ENCODE measurements around the gene PARPBP. TPM values are rescaled to one million over a fixed set of nuclear protein-coding genes. Genes with fewer than 3 reads are reported as not detected.

The PARPBP gene
- total RNA-seq, 4 donors from 2014 or later: 0.31 to 3.1 (median 0.89) TPM

DNA sequence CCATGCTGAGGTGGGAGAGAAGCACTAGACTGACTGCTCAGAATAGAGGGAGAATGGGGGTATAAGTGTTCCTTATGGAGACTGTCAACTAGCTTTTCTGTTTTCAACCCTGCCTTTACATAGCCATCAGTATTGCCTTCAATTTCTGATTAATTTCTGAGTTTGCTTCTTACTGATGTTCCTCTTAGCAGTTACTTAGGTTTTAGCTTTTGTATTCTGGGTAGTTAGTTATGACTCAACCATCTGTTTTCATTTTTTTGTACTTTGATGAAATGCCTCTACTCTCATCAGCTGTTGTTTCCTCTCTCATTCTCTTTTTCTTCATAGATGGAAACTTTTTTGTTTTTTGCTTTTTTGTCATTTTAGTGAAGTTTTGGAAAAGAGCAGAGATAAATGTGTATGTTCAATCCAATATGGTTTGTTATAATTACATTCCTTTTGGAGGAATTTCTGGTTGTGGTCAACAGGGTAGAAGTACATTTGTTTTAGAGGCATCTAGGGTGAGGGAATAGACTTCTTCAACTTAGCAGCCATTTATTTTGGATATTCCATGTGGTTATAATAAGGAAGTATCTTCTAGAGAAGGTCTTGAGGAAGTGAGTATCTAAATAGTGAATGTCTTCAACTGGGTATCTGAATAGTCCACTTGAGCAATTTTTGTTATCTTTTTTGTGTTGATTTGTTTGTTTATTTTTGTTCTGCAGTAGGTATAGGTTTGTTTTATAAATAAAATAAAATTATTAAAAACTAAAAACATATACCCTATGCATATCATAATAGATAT, 48.0 kb downstream of the PARPBP start:
- DNase-seq (no peak), ATAC-seq (no peak)
- Histone ChIP-seq H3K4me1 (no peaks in the 10 kb centered on the region), H3K9me3 (no peaks in the 10 kb centered on the region), H3K27me3 (no peaks in the 10 kb centered on the region), H3K36me3 (no peaks in the 10 kb centered on the region), H3K27ac (no peak overlapping the region), H3K4me3 (no peak overlapping the region)
- in situ Hi-C loops (cut with MboI; ENCODE audit: low sequenced_read_pairs in 4 of 4): loop anchor here in 3 of 4 donors (10.0 to 25.0 kb wide), 2 partner anchors 317 to 319 kb away; partner anchors contain the start of gene IGF1 (in 3 of the 3)
- intact Hi-C loops (cut with DNase I; ENCODE audit: low total_unique reads): no loop called here
- TF ChIP-seq, protein P1, sequence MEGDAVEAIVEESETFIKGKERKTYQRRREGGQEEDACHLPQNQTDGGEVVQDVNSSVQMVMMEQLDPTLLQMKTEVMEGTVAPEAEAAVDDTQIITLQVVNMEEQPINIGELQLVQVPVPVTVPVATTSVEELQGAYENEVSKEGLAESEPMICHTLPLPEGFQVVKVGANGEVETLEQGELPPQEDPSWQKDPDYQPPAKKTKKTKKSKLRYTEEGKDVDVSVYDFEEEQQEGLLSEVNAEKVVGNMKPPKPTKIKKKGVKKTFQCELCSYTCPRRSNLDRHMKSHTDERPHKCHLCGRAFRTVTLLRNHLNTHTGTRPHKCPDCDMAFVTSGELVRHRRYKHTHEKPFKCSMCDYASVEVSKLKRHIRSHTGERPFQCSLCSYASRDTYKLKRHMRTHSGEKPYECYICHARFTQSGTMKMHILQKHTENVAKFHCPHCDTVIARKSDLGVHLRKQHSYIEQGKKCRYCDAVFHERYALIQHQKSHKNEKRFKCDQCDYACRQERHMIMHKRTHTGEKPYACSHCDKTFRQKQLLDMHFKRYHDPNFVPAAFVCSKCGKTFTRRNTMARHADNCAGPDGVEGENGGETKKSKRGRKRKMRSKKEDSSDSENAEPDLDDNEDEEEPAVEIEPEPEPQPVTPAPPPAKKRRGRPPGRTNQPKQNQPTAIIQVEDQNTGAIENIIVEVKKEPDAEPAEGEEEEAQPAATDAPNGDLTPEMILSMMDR (IDR thresholded peaks at IDR 0.05 in 4 of 5, conservative IDR thresholded peaks at IDR 0.05 in 1 of 5): no peak
- TF ChIP-seq POLR2A (IDR thresholded peaks at IDR 0.05): no peak

DNA sequence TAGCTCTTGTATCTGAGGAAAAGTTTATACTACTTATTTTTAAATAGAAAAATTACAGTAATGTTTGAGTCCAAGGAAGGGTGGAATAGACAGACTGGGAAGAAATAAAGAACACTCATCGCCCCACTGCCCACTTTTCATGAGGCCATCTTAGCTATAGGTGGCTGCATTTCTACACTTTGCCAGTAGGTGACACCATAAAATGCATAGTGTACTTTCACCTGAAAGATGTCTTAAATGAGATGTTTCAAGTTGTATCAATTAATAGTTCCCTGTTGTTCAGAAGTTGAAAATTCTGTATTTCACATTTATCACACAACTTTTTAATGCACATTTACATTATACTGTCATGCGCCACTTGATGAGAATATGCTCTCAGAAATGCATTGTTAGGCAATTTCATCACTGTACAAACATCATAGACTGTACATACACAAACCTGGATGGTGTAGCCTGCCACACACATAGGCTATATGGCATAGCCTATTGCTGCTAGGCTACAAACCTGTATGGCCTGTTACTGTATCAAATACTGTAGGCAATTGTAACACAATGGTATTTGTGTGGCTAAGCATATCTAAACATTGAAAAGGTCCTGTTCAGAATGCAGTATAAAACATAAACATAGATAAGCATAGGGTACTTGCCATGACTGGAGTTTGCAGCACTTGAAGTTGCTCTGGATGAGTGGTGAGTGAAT, 50.1 kb downstream of the PARPBP start:
- H3K9me3 ChIP-seq: no peaks in the 10 kb centered on the region
- in situ Hi-C loops (cut with MboI; ENCODE audit: low sequenced_read_pairs in 4 of 4): loop anchor here (10.0 to 25.0 kb wide), 2 partner anchors 315 to 317 kb away; partner anchors contain the start of gene IGF1 (in 4 of the 4)
- no peak overlapping the region for H3K4me3 ChIP-seq
- no peaks in the 10 kb centered on the region for H3K4me1 ChIP-seq
- H3K36me3 ChIP-seq: no peaks in the 10 kb centered on the region
- no peaks in the 10 kb centered on the region for H3K27me3 ChIP-seq
- DNase-seq (no peak), ATAC-seq (peak; percentile 58 to 70)
- intact Hi-C loops (cut with DNase I; ENCODE audit: low total_unique reads): loop anchor here (1.0 kb wide), 1 partner anchor 314 kb away; no protein-coding TSS in a partner anchor
- H3K27ac ChIP-seq: no peak overlapping the region
- no peak for TF ChIP-seq POLR2A (IDR thresholded peaks at IDR 0.05)
- TF ChIP-seq, protein P1 (IDR thresholded peaks at IDR 0.05 in 4 of 5, conservative IDR thresholded peaks at IDR 0.05 in 1 of 5): peak; percentile 50 to 73 (median 61)

DNA sequence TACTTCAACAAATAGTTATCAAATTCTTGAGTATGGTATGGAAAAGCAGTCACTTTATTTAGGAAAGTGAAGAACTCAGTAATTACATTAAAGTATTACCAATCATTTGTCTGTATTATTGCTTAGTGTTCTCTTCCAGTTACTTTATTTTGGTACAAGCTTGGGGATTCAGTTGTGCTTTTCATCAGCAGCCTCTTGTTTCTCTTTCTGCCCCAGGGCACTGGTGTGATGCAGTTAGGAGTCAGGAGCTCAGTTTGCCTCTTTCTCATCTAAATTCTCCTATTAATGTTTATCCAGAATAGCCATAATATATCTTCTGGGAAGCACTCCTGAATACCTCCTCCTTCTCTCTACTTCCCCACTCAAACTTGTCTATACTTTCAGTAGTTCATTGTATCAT, 52.0 kb downstream of the PARPBP start:
- Histone ChIP-seq H3K36me3 (no peaks in the 10 kb centered on the region), H3K27ac (no peak overlapping the region), H3K9me3 (no peaks in the 10 kb centered on the region), H3K4me1 (no peaks in the 10 kb centered on the region), H3K4me3 (no peak overlapping the region), H3K27me3 (no peaks in the 10 kb centered on the region)
- intact Hi-C loops (cut with DNase I; ENCODE audit: low total_unique reads) (loop anchor here (2.0 kb wide), 1 partner anchor 597 kb away; no protein-coding TSS in a partner anchor), in situ Hi-C loops (cut with MboI; ENCODE audit: low sequenced_read_pairs in 4 of 4) (loop anchor here in 2 of 4 donors (10.0 to 25.0 kb wide), 2 partner anchors 313 to 315 kb away; partner anchors contain the start of gene IGF1 (in 2 of the 2))
- ATAC-seq: no peak
- TF ChIP-seq, protein P1 (IDR thresholded peaks at IDR 0.05 in 4 of 5, conservative IDR thresholded peaks at IDR 0.05 in 1 of 5): no peak
- no peak for TF ChIP-seq POLR2A (IDR thresholded peaks at IDR 0.05)
- DNase-seq: no peak

DNA sequence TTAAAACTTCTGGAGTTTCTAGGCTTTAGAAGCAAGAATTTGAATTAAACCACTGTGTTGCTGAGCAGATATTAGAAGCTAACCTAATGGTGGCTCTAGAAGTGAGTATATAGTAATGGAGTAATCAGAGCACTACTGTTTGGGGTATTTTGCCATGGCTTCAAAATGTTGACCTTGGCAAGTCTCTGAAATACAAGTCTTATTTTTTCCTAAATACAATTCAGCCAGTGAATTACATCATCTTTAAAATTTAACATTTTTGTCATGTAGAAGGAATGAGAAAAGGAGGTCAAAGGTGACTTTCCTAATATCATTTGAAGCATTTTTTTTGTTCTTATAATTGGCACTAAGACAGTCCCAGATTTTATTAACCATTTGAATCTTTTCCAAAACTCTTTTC, 52.5 kb downstream of the PARPBP start:
- no peaks in the 10 kb centered on the region for H3K9me3 ChIP-seq
- TF ChIP-seq POLR2A (IDR thresholded peaks at IDR 0.05): no peak
- TF ChIP-seq, protein P1 (IDR thresholded peaks at IDR 0.05 in 4 of 5, conservative IDR thresholded peaks at IDR 0.05 in 1 of 5): no peak
- intact Hi-C loops (cut with DNase I; ENCODE audit: low total_unique reads): loop anchor here (2.0 kb wide), 1 partner anchor 596 kb away; no protein-coding TSS in a partner anchor
- DNase-seq (no peak), ATAC-seq (no peak)
- in situ Hi-C loops (cut with MboI; ENCODE audit: low sequenced_read_pairs in 4 of 4): loop anchor here in 2 of 4 donors (10.0 to 25.0 kb wide), 2 partner anchors 312 to 315 kb away; partner anchors contain the start of gene IGF1 (in 2 of the 2)
- no peak overlapping the region for H3K27ac ChIP-seq
- no peaks in the 10 kb centered on the region for H3K27me3 ChIP-seq
- no peak overlapping the region for H3K4me3 ChIP-seq
- H3K4me1 ChIP-seq: no peaks in the 10 kb centered on the region
- H3K36me3 ChIP-seq: no peaks in the 10 kb centered on the region

All from gastrocnemius medialis (tissue), 4 donors.